Measurements from ENCODE around the gene LUZP1. TPM values are rescaled to one million over a fixed set of nuclear protein-coding genes. Genes with fewer than 3 reads are reported as not detected.

Gene LUZP1
- total RNA-seq, 2 donors from 2014 or later = 43.5 to 49.4 TPM

DNA sequence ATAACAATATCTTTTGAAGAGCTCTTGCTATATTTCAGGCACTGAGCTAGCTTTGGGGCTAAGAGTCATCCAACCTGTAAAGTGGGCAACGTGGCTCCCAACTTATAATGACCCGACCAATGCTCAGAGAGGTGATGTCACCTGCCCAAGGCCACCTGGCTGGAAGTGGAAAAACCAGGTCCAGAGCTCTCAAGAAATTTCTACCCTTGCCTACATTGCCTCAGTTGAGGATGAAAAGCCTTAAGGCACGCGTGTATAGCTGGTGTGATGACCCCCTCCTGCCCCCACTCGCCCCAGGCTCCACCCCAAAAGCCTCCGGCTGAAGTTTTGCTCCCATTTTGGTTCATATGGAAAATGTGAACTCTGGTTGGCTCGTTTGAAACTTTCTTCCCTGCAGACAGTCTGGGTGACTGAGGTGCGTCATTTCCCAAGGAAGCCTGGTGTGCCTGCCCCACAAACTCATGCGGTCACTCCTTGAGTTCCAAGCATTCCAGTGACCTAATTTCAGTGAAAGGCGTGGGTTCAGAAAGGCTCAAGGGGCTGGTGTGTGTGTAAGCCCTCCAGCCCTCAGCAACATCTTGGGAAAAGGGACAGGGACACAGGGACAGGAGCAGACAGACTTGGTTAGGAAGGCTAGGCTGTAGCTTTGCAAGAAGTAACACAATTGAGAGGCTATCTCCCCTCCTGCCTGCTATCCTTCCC is 28.1 kb upstream of the LUZP1 start:
- H3K4me1 Mint-ChIP-seq = no peaks in the 10 kb centered on the region
- WGBS, 2 experiments (ENCODE audit: insufficient coverage in 1 of 2, insufficient read length in 1 of 2) = 88 to 90% methylated on average over 7 to 10 of the region's 10 CpGs
- no peaks in the 10 kb centered on the region for H3K36me3 ChIP-seq (ENCODE audit: control insufficient read depth, insufficient read depth, low read length)
- peaks cover 3% of the 10 kb centered on the region for H3K27me3 Mint-ChIP-seq (ENCODE audit: insufficient read depth)
- no peak overlapping the region for H3K4me3 ChIP-seq (ENCODE audit: low read length)
- H3K4me1 ChIP-seq (ENCODE audit: control insufficient read depth, insufficient read depth, low read length) = peaks cover 4% of the 10 kb centered on the region
- no peak overlapping the region for H3K9ac ChIP-seq (ENCODE audit: extremely low read depth, low read length, poor library complexity, severe bottlenecking)
- H3K27ac Mint-ChIP-seq = peak overlapping the region; percentile 44
- H3K36me3 Mint-ChIP-seq (ENCODE audit: low read depth) = no peaks in the 10 kb centered on the region
- H3K27ac ChIP-seq (ENCODE audit: low read depth, low read length) = no peak overlapping the region
- DNase-seq = no peak
- H3K9me3 Mint-ChIP-seq = no peaks in the 10 kb centered on the region
- no peaks in the 10 kb centered on the region for H3K9me3 ChIP-seq (ENCODE audit: control insufficient read depth, low read length)
- no peak overlapping the region for H3K4me3 Mint-ChIP-seq
- no peaks in the 10 kb centered on the region for H3K27me3 ChIP-seq (ENCODE audit: control insufficient read depth, insufficient read depth, low read length, poor library complexity, severe bottlenecking)
- TF ChIP-seq, protein P1, sequence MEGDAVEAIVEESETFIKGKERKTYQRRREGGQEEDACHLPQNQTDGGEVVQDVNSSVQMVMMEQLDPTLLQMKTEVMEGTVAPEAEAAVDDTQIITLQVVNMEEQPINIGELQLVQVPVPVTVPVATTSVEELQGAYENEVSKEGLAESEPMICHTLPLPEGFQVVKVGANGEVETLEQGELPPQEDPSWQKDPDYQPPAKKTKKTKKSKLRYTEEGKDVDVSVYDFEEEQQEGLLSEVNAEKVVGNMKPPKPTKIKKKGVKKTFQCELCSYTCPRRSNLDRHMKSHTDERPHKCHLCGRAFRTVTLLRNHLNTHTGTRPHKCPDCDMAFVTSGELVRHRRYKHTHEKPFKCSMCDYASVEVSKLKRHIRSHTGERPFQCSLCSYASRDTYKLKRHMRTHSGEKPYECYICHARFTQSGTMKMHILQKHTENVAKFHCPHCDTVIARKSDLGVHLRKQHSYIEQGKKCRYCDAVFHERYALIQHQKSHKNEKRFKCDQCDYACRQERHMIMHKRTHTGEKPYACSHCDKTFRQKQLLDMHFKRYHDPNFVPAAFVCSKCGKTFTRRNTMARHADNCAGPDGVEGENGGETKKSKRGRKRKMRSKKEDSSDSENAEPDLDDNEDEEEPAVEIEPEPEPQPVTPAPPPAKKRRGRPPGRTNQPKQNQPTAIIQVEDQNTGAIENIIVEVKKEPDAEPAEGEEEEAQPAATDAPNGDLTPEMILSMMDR (conservative IDR thresholded peaks at IDR 0.05) = no peak

DNA sequence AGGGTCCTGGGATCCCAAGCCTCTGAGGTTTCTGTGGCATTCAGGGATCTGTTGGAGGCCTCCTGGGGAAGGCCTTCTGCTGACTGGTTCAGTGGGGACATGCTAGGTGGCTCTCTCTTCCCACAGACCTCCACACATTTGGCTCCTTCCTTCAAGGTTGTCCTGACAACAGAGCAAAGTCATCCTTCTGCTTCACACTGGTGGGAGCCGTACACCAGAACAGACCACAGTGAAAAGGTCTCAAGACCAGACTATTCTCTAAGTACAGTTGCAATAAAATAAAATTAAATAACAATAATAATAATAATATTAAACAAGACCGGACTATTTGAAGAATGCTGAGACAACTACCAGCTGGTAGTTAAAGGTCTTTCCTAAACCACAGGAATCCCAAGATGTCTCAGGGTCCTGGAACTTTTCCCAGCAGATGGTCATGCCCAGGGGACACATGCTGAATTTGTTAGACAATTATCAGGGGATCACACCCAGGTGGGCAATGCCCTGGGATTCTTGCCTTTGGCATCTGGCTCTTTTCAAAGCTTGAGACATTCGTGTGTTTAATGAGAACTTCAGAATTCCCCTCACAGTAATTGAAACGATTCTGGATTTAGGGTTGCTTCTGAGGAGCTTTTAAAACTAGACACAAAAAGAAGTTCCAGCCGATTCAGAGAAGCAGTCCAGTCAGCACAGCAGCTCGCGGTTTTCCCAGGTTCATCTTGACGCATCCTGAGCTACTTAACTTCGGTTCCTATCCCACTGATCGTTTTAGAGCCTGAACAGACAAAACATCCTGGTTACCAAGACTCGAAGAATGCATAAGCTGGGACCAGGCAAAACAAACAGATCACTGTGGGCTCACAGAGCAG is 25.7 kb upstream of the LUZP1 start:
- H3K4me3 Mint-ChIP-seq = no peak overlapping the region
- no peak overlapping the region for H3K9ac ChIP-seq (ENCODE audit: extremely low read depth, low read length, poor library complexity, severe bottlenecking)
- no peak overlapping the region for H3K27ac Mint-ChIP-seq

DNA sequence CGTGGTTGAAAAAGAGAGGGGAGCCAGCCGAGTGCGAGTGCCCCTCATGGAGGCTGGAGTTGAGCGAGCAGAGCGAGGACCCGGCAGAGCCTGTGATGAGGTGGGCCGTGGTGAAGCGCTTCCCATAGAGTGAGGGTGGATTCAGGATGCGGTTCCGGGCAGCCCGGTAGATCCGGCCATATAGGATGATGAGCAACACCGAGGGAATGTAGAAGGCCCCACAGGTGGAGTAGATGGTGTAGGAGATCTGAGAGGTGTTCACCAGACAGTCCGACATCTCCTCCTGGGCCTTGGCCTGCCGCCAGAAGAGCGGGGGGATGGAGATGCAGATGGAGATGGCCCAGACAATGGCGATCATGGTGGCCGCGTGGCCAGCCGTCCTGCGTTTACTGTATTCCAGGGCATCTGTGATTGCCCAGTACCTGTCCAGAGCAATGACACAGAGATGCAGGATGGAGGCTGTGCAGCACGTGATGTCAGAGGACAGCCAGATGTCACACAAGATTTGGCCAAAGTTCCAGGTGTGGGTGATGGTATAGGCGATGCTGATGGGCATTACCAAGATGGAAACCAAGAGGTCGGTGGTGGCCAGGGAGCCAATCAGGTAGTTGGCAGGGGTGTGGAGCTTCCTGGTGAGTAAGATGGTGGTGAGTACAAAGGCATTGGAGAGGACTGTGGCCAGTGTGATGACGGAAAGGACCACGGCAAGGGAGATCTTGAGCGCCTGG is 24.9 kb upstream of the LUZP1 start:
- Mint-ChIP-seq H3K36me3 (ENCODE audit: low read depth) (no peaks in the 10 kb centered on the region), H3K4me1 (no peaks in the 10 kb centered on the region), H3K9me3 (no peaks in the 10 kb centered on the region), H3K4me3 (no peak overlapping the region), H3K27ac (no peak overlapping the region), H3K27me3 (ENCODE audit: insufficient read depth) (no peaks in the 10 kb centered on the region)
- WGBS, 2 experiments (ENCODE audit: insufficient coverage in 1 of 2, insufficient read length in 1 of 2) = 95 to 99% methylated on average over 15 to 27 of the region's 27 CpGs
- DNase-seq = no peak
- Histone ChIP-seq H3K9me3 (ENCODE audit: control insufficient read depth, low read length) (no peaks in the 10 kb centered on the region), H3K36me3 (ENCODE audit: control insufficient read depth, insufficient read depth, low read length) (no peaks in the 10 kb centered on the region), H3K27me3 (ENCODE audit: control insufficient read depth, insufficient read depth, low read length, poor library complexity, severe bottlenecking) (no peaks in the 10 kb centered on the region), H3K4me3 (ENCODE audit: low read length) (no peak overlapping the region), H3K9ac (ENCODE audit: extremely low read depth, low read length, poor library complexity, severe bottlenecking) (no peak overlapping the region), H3K27ac (ENCODE audit: low read depth, low read length) (no peak overlapping the region), H3K4me1 (ENCODE audit: control insufficient read depth, insufficient read depth, low read length) (peaks cover 4% of the 10 kb centered on the region)
- TF ChIP-seq, protein P1 (conservative IDR thresholded peaks at IDR 0.05) = no peak

More for the DNA sequence above, 25.7 kb upstream of the LUZP1 start:
- H3K27me3 Mint-ChIP-seq (ENCODE audit: insufficient read depth) = no peaks in the 10 kb centered on the region
- H3K9me3 ChIP-seq (ENCODE audit: control insufficient read depth, low read length) = no peaks in the 10 kb centered on the region
- DNase-seq = no peak
- H3K36me3 Mint-ChIP-seq (ENCODE audit: low read depth) = no peaks in the 10 kb centered on the region
- no peaks in the 10 kb centered on the region for H3K4me1 Mint-ChIP-seq
- no peaks in the 10 kb centered on the region for H3K27me3 ChIP-seq (ENCODE audit: control insufficient read depth, insufficient read depth, low read length, poor library complexity, severe bottlenecking)
- no peak overlapping the region for H3K4me3 ChIP-seq (ENCODE audit: low read length)
- H3K9me3 Mint-ChIP-seq = no peaks in the 10 kb centered on the region
- H3K27ac ChIP-seq (ENCODE audit: low read depth, low read length) = peak overlapping the region; percentile 24
- 86 to 92% methylated on average over 9 to 11 of the region's 11 CpGs for WGBS, 2 experiments (ENCODE audit: insufficient coverage in 1 of 2, insufficient read length in 1 of 2)
- peaks cover 4% of the 10 kb centered on the region for H3K4me1 ChIP-seq (ENCODE audit: control insufficient read depth, insufficient read depth, low read length)
- TF ChIP-seq, protein P1 (conservative IDR thresholded peaks at IDR 0.05) = no peak
- no peaks in the 10 kb centered on the region for H3K36me3 ChIP-seq (ENCODE audit: control insufficient read depth, insufficient read depth, low read length)
